Kidney tubule cell (primary cell): ENCODE results near the gene MEPCE.
"Not testable (repeated sequence)": the region's sequence is repeated elsewhere in the genome, so short reads cannot be mapped to it uniquely, and the experiment has no call there.

Source experiments
- DNase-seq: peaks from one replicate; pipeline ENCODE4 v3.0.0-alpha.2; 2018; ENCODE audit warnings: low spot score

Gene MEPCE

GRCh38 chr7:100429637-100430492, at the start of gene MEPCE:
Gene MEPCE (plus strand): TSS chr7:100429831. CDS start chr7:100430019, 188 bp downstream.
- peak; percentile 96 for DNase-seq

- no peak for DNase-seq
Measured at GRCh38 chr7:100380196-100380595, 49.4 kb upstream of the MEPCE start.

- DNase-seq, result not testable (repeated sequence)
Measured at GRCh38 chr7:100381531-100382233, 47.9 kb upstream of the MEPCE start.

GRCh38 chr7:100382234-100382853, 47.3 kb upstream of the MEPCE start:
- peak; percentile 33 for DNase-seq

GRCh38 chr7:100384628-100385294, 44.9 kb upstream of the MEPCE start:
- DNase-seq, result no peak

GRCh38 chr7:100386940-100387339, 42.7 kb upstream of the MEPCE start:
- DNase-seq, result no peak

- DNase-seq, result no peak
Measured at GRCh38 chr7:100387695-100388094, 41.9 kb upstream of the MEPCE start.

- no peak for DNase-seq
Measured at GRCh38 chr7:100389437-100390088, 40.1 kb upstream of the MEPCE start.

- DNase-seq, result no peak
Measured at GRCh38 chr7:100390286-100391009, 39.2 kb upstream of the MEPCE start.

GRCh38 chr7:100393233-100393905, 36.3 kb upstream of the MEPCE start:
- no peak for DNase-seq

- DNase-seq, result no peak
Measured at GRCh38 chr7:100394077-100394476, 35.6 kb upstream of the MEPCE start.

- DNase-seq, result no peak
Measured at GRCh38 chr7:100396421-100396982, 33.1 kb upstream of the MEPCE start.

GRCh38 chr7:100397315-100398081, 32.1 kb upstream of the MEPCE start:
- DNase-seq, result no peak

GRCh38 chr7:100398239-100398638, 31.4 kb upstream of the MEPCE start:
- no peak for DNase-seq

- DNase-seq, result no peak
Measured at GRCh38 chr7:100400041-100400440, 29.6 kb upstream of the MEPCE start.

- no peak for DNase-seq
Measured at GRCh38 chr7:100400656-100401055, 29.0 kb upstream of the MEPCE start.

GRCh38 chr7:100401811-100402210, 27.8 kb upstream of the MEPCE start:
- no peak for DNase-seq

GRCh38 chr7:100402241-100402640, 27.4 kb upstream of the MEPCE start:
- no peak for DNase-seq

- DNase-seq, result peak; percentile 50
Measured at GRCh38 chr7:100406767-100407166, 22.9 kb upstream of the MEPCE start.
